Stimulated activated CD4-positive, alpha-beta T cell treated with anti-CD3 and anti-CD28 coated beads, Interleukin-12 subunit alpha, Interleukin-12 subunit beta, amount 100 ng/mL, for 24 hours (primary cell): ENCODE results near the gene OR2J3.
"Not testable (repeated sequence)": the region's sequence is repeated elsewhere in the genome, so short reads cannot be mapped to it uniquely, and the experiment has no call there.

Source experiments
- DNase-seq, 2 experiments: peaks; one replicate each; pipeline ENCODE4 v3.0.0-alpha.2; 2020; ENCODE audit warnings: low read depth in 2 of 2

The OR2J3 gene

DNA sequence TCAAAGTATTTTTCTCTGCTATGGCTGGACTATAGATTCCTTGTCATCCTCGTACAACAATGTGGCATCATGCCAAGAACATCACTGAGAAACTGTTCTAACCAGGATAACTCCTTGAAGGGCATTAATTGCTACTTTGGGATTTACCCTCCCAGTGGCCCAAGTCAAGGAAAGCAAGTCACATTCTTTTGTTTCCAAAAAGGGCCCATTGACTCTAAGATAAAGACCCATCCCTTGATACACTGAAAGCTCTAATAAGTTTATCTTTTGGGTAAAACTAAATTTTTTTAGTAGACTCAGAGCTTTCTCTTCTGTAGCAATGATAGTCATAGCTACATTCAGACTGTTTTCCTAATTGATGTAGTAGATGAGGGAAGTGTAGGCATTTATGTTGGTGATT, at the start of gene OR2J3:
Gene OR2J3 (plus strand): TSS at position 301 of the 400 bp plus-strand sequence. CDS start 3,833 bp downstream, outside the sequence.
- no peak for DNase-seq

DNA sequence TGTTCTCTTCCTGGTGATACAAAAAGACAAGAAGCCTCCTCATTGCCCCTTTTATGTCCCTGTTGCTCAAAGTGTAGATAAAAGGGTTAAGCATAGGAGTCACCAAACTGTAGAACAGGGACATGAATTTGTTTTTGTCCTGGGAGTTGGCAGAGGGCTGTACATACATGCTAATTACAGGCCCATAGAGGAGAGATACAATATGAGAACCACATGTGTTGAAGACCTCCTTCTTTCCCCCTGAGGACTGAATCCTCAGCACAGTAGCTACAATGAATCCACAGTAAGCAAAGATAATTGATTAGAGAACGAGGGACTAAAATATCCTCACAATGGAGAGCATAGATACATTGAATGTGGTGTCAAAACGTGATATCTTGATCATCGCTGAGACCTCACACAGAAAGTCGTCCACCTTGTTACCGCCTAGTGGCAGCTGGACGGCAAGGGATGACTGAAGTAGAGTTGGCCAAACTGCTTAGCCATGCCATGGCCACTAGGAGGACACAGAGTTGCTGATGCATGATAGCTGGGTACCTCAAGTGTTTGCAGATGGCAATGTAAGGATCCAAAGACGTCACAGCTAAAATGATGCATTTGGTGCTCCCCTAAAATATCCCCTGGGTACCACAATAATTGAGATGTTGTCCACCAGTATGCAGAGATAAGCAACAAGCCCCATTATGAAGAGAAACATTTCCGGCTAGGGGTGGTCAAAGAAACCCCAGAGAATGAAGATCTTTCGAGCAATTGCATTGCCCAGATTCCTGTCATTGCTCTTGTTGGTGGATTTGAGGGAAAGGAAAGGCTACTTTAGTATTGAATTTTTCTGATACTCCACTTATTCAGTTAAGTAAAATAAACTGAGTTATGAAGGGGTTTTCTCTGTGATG, 35.8 kb upstream of the OR2J3 start:
- DNase-seq: peak in 1 of 2 experiments; percentile 0

DNA sequence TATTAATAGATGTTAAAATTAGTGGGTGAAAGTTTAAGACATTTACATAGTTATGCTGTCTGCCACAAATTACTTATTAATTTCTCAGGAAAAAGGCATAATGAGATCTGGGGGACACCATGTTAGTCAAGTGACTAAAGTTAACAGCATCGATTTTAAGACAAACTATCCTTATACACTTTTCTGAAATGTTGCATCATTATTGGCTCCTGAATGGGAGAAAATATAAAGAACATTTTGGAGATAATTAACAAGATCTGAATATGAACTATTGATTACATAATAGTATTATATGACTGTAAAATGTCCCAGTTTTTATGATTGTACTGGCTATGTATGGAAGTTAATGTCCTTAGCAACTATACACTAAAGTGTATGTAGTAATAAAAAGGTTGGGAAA, 28.7 kb upstream of the OR2J3 start:
- no peak for DNase-seq

DNA sequence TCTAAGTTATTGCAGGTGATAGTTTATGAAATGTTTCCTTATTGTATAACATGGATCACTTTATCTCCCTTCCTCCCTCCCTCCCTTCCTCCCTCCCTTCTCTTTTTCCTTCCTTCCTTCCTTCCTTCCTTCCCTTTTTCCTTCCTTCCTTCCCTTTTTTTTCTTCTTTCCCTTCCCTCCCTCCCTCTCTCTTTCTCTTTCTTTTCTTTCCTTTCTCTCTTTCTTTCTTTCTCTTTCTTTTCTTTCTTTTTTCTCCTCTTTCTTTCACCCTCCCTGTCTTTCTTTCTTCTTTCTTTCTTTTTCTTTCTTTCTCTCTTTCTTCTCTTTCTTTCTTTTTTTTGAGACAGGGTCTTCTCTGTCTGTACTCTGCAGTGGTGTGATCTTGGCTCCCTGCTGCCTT, 26.5 kb upstream of the OR2J3 start:
- DNase-seq: no peak

DNA sequence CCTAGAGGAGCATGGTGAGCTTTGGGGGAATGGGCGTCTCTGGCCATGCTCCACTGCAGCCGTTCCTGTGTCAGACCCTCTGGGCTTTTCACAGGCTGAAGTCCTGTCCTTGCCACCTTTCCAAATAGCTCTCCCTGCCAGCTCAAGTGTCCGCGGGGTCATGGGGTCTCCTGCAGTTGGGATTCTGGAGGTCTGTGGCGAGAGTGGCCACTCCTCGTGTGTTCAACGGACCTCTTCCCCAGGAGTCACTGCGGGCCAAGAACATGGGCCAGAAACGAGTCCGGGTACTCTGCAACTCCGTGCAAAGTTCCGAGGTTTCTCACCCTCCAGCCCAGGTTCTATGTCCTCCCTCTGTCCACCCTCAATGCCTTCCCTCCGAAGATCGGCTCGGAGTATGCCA, 25.4 kb upstream of the OR2J3 start:
- no peak for DNase-seq

DNA sequence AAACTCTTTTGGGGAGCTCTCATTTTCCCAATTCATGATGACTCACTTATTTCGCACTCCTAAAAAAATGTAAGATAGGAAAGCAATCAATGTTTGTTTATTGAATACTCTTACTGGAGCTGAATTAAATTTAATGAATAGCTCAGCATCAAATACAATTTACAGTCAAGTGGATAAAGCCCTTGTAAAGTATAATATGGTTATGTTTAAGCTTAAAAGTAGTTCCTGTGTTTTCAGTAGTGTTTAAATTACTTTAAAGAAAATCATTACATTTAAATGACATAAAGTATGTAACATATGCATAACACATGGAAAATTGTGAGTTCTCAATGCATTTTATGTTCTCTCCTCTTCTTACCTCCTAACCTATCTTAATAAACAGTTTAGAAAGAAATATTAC, 20.6 kb upstream of the OR2J3 start, which contains the start of gene OR2B3:
Gene OR2B3 (minus strand): TSS at position 101 of the 400 bp plus-strand sequence. CDS start 65 bp downstream, at position 36.
- DNase-seq: no peak

DNA sequence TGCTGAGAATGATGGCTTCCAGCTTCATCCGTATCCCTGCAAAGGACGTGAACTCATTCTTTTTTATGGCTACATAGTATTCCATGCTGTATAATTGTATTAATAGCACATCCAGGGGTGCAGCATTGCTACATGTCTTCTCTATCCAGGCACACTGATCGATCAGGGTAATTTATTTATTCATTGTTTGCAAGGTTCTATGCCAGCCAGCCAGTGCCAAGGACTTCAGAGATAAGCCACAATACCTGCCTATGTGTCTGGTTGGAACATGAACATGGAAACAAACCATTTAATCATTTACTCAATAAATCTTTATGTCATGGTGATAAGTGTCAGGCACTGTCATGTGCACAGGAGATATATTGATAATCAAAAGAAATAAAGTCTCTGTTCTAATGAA, 14.9 kb upstream of the OR2J3 start:
- no peak for DNase-seq

DNA sequence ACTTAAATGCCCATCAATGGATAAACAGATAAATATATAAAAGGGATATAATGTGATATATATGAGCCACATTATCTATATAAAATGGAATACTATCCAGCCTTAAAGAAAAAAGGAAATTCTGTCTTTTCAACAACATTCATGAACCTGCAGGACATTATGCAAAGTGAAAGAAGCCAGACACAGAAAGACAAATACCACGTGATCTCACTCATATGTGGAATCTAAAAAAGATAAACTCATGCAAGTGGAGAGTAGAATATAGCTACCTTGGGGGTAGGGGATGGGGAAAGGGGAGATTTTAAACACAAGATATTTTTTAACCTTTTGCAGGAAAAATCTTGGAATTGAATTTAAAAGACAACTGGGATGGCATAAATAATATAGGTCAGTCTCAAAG, 10.1 kb upstream of the OR2J3 start:
- DNase-seq: no peak

DNA sequence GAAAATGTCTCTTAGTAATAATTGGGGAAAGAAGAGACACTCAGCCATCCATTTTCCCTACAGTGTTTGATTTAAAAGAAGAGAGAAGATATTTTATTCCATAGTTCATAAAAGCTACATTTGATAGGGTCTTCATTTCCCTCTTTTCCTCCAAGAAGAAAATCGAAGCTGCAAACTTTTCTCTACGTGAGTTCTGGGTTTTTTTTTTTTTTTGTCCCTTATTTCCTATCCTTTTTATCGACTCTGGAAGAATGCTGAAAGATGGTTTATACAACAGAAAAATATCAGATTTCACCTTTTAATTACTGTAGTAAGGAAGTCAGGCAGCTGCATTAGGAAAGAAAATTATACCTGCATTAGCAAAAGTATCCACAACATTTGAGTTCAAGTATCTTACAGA, 8.7 kb upstream of the OR2J3 start, which contains the start of gene OR2J1:
Gene OR2J1 (plus strand): TSS at position 301 of the 400 bp plus-strand sequence. CDS start 1,453 bp downstream, outside the sequence.
- no peak for DNase-seq

DNA sequence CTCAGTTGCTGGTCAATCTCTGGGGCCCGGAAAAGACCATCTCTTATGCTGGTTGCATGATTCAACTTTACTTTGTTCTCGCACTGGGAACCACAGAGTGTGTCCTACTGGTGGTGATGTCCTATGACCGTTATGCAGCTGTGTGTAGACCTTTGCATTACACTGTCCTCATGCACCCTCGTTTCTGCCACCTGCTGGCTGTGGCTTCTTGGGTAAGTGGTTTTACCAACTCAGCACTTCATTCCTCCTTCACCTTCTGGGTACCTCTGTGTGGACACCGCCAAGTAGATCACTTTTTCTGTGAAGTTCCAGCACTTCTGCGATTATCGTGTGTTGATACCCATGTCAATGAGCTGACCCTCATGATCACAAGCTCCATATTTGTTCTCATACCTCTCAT, 4.3 kb downstream of the OR2J3 start:
- DNase-seq: no peak

DNA sequence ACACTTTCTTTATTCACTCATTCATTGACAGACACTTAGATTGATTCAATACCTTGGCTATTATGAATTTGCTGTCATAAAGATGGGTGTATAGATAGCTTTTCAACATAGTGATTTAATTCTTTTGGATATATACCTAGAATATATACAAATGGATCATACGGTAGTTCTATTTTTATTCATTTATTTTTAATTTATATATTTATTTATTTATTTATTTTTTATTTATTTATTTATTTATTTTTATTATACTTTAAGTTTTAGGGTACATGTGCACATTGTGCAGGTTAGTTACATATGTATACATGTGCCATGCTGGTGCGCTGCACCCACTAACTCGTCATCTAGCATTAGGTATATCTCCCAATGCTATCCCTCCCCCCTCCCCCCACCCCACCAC, 7.1 kb downstream of the OR2J3 start:
- DNase-seq: not testable (repeated sequence)

DNA sequence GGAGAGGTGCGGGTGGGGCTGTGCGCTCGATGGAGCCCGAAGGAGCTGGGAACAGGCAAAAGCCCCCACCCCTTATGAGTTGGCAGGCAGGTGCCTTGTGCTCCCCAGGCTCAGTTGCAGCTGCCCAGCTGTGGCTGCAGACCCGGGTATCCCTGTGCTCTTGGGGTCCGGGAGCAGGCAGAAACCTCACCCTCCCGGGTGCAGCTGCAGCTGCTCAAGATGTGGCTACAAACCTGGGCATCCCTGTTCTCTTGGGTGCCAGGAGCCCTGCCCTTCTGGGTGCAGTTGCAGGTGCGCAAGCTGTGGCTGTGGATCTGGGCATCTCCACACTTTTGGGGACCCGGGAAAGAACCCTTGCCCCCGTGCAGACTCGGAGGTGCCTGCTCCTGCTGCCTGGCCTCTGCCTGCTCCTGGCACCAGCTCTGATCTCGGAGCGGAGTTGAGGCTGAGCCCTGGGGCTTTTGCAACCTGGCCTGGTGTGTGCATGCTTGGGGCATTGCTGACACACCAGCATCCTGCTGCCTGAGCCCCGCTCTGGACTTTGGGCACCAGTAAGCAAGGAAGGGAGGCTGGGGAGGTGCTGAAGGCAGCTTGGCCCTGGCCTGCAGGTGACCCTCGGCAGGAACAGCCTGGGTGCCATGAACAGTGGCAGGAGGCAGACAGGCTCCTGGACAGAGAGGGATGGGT, 21.6 kb downstream of the OR2J3 start:
- no peak for DNase-seq

DNA sequence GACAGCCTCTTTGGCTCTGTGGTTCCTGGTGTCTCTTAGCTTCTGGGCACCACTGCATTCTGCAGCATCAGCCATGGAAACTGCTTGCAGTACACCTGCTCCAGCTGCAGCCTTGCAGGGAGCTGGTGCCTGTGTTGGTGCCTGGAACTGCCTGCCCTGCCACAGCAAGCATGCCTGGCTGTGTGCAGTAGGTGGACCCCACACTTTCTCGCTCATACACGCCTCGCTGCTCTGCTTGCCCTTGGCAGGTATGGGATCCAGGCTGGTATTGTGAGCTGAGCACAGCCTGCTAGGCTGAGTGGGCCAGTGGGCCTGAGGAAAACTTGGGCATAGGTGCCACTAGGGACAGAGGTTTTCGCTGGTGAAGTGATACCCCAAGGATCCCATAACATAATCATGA, 22.8 kb downstream of the OR2J3 start:
- no peak for DNase-seq

DNA sequence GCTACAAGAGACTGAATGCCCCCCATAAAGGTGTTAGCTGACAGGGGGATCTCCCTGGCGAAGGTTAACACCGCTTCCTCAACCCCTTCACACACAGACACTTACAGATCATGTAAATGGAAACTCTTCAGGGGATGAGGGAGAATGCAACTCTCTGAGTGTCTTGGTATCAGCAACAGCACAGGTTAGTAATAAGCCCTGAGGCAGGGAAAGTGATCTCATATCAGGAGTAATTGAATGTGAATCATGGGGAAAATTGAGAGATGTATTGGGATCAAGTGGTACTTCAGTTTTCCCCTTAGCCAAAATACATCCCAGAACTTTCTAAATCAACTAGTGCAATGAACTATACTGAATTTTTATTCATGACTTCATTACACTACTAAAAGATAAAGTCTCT, 23.8 kb downstream of the OR2J3 start:
- no peak for DNase-seq

DNA sequence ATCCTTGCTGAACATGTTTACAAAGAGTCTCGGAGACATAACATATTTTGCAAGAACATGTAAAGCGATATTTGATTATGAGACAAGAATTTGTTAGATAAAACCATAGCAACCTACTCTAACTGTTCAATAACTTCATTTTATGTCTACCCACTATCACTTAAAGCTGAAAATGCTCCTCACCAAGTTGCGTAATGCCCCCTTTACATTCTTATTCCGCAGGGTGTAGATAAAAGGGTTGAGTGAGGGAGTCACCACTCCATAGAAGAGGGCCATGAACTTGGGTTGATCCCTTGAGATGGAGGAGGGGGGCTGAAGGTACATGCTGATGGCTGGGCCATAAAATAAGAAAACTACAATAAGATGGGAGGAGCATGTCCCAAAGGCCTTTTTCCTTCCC, 29.9 kb downstream of the OR2J3 start:
- no peak for DNase-seq

DNA sequence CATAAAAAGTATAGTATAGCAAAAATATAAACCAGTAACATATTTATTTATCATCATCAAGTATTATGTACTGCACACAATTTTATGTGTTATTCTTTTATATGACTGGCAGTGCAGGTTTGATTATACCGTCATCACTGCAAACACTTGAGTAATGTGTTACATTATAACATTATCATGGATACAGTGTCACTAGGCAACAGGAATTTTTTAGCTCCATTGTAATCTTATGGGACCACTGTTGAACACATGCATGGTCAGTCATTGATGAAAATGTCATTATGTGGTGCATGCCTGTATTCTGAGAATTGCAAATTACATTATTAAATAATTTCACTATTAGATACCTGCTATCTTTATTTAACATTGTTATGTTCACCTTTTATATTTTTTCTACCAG, 33.7 kb downstream of the OR2J3 start:
- no peak for DNase-seq

DNA sequence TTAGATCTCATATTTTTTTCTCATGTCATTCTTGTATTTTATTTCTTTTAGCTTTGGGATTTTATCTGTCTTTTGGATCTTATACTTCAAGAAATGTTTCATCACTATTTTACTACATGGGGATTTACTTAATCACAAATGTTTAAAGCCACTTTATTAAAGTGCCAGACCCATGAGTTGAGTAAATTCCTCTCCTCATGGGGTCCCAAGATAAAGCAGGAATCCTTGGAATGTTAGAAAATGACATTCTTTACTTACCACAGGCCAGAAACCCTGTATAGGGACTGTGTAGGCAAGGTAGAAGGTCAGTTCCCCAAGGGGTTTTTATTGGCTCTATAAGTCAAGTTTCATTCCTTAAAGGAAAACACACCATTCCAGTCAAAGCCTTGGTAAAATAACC, 34.5 kb downstream of the OR2J3 start:
- DNase-seq: no peak

DNA sequence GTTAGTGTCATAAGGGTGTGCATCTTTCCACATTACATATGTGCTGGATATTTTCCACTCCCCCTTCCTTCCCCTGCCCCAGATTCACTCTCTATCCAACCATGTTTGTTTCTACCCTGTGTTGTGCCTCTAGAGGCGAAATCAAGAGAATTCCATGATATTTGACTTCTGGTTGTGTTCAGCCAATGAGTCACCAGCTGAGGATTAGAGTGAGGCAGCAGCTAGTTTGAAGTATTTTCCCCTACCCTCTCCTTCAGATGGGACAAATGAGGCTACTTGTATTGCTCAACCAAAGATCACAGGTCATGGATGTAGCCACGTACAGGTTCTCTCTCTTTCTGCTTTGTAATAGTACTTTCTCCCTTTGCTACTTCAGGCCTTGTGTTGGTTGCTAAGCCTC, 38.3 kb downstream of the OR2J3 start:
- no peak for DNase-seq

DNA sequence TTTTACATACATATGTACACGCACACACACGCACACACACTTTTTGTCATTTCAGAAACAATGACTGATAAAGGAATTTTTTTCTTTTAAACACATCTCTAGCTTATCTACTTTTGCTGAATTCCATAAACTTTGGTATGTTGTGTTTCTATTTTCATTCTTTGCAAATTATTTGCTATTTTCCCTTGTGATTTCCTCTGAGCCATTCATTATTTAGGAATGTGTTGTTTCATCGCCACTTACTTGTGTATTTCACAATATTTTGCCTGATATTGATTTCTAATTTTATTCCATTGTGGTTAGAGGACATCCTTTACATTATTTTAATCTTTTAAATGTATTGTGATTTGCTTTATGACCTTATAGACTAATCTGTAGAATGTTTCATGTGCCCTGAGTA, 39.2 kb downstream of the OR2J3 start:
- DNase-seq: no peak

DNA sequence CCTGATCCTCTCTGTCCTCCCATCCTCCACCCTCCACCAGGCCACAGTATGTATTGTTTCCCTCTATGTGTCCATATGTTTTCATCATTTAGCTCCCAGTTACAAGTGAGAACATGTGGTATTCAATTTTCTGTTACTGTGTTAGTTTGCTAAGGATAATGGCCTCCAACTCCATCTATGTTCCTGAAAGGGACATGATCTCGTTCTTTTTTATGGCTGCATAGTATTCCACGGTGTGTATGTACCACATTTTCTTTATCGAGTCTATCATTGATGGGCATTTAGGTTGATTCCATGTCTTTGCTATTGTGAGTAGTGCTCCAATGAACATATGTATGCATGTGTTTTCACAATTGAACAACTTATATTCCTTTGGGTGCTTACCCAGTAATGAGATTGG, 41.6 kb downstream of the OR2J3 start:
- not testable (repeated sequence) for DNase-seq

DNA sequence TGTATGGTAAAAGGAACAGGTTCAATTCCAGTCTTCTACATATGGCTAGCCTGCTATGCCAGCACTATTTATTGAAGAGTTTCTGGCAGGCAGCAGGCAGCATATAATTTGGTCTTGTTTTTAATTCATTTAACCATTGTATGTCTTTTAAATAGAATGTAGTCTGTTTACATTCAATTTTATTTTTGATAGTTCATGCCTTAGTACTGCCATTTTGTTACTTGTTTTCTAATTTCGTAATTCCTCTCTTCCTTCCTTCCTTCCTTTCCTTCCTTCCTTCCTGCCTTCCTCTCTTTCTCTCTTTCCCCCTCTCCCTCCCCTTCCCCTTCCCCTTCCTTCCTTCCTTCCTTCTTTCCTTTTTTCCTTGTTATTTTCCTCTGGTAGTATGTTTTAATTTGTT, 45.2 kb downstream of the OR2J3 start:
- DNase-seq: no peak

DNA sequence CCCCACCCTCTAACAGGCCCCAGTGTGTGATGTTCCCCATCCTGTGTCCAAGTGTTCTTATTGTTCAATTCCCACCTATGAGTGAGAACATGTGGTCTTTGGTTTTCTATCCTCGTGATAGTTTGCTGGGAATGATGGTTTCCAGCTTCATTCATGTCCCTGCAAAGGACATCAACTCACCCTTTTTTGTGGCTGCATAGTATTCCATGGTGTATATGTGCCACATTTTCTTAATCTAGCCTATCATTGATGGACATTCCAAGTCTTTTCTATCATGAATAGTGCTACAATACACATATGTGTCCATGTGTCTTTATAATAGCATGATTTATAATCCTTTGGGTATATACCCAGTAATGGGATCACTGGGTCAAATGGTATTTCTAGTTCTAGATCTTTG, 47.3 kb downstream of the OR2J3 start:
- DNase-seq: not testable (repeated sequence)

DNA sequence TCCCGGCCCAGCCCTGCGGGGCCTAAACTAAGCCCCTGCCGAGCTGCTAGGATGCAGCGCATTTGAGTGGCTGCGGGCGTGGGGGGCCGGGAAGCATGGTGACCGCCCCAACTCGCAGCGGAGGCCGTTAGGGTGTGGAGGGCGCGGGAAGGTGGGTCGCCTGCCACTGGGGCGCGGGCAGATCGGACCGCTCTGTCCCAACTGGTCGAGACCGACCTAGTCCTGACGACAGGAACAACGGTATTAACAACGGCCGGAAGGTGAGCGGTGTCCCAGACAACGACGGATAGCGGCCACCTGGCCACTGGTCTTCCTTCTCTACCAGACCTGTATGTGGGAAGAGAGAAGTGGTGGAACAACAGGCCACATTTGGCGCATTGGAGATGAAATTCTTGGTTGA, 52.1 kb downstream of the OR2J3 start:
- not testable (repeated sequence) for DNase-seq
